Right renal pelvis (tissue), 4 donors: Measurements from ENCODE around the gene IGF1. TPM values are rescaled to one million over a fixed set of nuclear protein-coding genes. Genes with fewer than 3 reads are reported as not detected.
"Not testable (repeated sequence)": the region's sequence is repeated elsewhere in the genome, so short reads cannot be mapped to it uniquely, and the experiment has no call there.

Source experiments
- DNase-seq, 4 donors: peaks; one replicate each; pipeline ENCODE4 v3.0.0-alpha.2; 2013; ENCODE audit warnings: low read depth in 4 of 4, low spot score in 3 of 4, missing footprints in 1 of 4
- polyA plus RNA-seq, 4 donors: library from polyadenylated mRNA; unstranded; fragments of 120-200 nt; gene quantifications; one replicate each; pipeline ENCODE4 v1.2.1, GENCODE V29; 2013; ENCODE audit not compliant: insufficient read length in 4 of 4

Gene IGF1
- polyA plus RNA-seq, 4 donors, result 5.2 to 11.1 (median 6.3) TPM

GRCh38 chr12:102463659-102464249, 16.6 kb downstream of the IGF1 start:
- DNase-seq, result no peak

DNA sequence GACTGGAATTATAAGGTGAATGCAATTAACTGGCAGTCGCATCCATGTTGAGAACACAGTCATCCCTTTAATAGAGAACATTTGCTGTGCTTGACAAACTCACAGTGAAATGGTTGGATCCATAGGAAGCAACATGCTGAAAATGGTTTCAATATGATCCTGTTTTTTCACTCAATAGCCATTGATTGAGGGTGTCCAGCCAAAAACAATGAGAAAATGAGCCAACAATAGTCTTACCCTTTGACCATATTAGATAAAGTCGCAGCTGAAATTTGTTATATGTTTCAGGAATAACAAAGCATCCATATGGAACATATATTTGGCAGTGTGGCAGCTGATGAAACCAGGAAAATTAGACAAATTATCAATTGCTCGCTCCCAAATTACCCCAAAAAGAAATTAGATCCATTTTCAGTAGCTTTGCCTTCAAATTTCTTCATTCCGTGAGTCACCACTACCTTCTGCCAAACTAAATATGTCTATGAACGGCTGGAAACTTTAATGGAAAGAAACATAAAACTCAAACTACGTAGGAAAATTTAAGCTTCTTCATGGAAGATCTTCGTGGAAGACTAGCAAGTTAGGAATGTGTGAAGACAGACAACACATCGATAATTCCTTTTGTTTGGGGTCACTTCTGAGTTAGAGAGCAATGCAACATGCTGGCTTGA, 17.4 kb downstream of the IGF1 start:
- DNase-seq, result no peak

- DNase-seq, result no peak
Measured at GRCh38 chr12:102462386-102462785, 18.0 kb downstream of the IGF1 start.

DNA sequence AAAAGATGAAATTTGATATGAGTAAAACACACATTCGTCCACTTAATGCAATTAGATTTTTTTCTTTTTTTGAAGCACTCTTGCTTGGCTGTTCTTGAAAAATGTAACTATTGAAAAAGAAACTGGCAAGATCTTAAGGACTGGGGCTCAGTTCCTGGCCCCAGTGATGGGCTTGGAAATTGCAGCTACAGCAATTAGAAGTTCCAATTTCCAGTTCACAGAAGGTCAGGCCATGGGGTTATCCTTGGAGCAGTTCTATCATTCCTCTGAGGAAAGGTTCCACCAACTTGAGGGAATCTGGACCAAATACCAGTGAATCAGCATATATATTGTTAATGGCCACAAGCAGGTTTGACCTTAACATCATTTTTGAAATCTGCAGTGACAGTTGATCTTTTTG, 18.9 kb downstream of the IGF1 start:
- DNase-seq, result no peak

- DNase-seq, result no peak
Measured at GRCh38 chr12:102459314-102459713, 21.0 kb downstream of the IGF1 start.

DNA sequence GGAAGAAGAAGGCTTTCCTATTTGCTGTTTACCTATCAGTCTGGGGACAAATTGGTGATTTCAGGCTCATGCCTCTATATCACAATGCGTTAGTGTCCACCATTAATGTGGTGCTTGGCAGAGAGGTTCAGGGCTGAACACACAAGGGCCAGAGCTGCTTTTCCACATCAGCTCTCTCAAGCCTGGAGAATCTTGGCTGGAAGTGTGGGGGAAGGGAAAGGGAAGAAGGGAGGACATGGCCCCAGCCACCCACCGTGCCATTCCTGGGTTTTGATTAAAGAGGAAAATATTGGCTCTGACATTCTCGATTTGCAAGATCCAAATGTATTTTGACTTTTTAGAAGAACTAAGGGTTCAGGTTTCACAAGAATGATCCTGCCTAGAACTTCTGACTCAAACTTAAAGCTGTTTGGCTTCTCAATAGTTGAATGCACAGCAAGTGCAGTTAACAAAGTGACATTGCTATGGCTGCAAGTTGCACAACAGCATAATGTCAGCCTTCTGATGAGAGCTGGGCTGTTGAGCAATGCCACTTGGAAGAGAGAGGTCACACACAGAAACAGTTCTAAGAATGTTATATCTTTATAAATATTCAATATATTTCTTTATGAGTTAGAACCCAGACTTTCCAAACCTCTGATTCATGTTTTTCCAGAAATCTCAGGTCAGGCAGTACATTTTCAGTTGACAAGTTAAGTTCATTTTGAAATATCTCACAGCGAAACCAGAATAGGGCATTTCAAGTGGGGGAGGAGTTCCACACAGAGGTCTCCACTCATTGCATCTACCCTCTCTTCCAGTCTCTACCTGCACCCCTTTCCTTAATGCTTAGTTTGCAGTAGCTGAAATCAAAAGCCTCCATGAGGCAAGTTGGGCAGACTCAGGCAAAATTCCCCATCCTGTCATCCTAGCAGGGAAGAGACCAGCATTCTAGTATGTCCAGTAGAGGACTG, 25.3 kb downstream of the IGF1 start:
- no peak for DNase-seq

DNA sequence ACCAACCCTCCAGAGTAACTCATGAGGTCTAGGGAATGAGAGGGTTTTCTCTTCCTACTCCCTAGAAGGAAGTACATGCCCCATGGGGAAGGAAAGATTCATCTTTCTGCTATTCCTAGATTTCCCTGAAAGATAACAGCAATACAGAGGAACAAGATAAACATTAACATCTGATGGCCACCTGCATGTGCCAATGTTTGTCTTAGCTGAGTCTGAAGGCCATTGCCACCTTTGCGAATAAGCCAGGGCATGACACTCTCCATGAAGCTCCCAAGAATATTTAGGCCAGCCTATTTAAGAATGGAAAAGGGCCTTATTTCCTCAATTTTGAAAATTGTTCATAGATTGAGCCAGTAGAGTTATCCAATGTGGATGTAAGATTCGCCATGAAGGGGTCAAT, 26.0 kb downstream of the IGF1 start:
- DNase-seq, result no peak

GRCh38 chr12:102452605-102453004, 27.8 kb downstream of the IGF1 start:
- no peak for DNase-seq

- DNase-seq, result not testable (repeated sequence)
Measured at GRCh38 chr12:102449018-102449417, 31.3 kb downstream of the IGF1 start.

GRCh38 chr12:102447426-102447825, 32.9 kb downstream of the IGF1 start:
- not testable (repeated sequence) for DNase-seq

GRCh38 chr12:102444707-102445106, 35.7 kb downstream of the IGF1 start:
- no peak for DNase-seq

DNA sequence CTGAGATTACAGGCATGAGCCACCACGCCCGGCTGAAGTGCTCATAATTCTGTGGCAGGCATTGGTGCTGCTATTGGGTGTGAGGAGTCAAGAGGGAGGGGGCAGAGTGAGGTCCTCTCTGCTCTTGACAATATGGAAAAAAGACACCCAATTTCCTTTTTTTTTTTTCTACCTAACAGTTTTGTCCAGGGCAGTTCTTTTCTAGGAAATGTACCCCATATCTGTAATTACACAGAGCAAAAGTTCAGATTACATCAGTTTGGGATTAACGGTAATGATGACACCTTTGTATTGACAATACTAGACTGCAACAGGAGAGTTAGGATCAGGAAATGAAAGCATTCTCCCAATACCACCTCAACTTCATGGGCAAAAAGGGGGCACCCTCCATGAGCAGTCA, 36.3 kb downstream of the IGF1 start:
- no peak for DNase-seq

DNA sequence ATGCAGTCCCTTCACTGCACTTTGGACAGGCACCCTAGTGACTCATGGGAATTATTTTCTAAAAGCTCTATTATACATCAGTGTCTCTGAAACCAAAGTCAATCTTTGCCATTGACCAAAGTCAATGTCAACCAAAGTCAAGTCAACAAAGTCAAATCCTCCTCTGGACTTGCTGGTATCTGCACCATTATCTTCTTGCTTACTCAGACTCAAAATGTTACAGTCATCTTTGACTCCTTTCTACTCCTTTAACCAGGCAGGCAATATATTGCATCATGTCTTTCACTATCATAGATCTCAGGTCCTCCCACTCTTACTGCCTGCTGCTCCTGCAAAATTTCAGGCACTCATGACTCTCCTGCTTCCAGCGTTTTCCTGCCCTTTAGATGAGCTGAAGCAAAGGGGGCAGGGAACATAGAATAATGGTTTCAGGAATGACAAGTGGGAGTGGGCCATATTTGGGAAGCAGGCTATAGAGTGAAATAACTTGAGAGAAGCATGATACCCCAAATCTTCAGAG, 39.2 kb downstream of the IGF1 start:
- no peak for DNase-seq

GRCh38 chr12:102439426-102440405, 40.6 kb downstream of the IGF1 start:
- DNase-seq, result no peak

- DNase-seq, result no peak
Measured at GRCh38 chr12:102438827-102439210, 41.5 kb downstream of the IGF1 start.

DNA sequence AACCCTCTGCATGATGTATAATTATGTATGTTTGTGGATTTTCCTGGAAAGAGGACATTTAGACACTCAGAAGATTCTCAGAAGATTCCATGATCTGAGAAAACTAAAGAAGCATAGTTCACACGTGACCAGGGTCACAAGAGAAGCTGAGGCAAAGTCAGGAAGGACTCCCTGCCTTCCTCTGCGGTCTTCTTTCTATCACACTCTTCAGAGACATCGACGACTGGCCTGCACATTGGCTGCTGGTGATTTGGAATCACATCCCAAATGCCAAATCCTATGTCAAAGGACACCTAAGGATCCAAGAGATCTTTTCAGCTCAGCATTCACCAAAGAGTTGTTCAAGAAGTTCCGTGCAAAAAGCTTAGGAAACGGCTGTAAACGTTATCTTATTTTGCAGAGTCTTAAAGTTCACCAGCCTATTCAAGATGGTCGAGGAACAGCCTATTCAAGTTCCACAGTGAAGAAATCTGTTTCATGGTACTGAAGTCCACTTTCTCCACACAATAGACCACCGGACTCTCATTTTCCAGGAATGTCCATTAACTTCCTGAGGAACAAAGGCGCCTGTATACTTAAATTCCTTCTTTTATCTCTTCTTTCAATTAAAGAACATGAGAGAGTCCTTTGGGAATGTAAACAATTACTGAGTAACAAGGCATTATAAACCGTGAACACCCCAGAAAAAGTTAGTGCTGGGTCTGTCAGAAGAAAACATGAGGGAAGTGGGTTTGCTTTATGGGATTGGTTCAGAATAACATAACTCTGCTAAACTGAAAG, 42.1 kb downstream of the IGF1 start:
- no peak for DNase-seq

DNA sequence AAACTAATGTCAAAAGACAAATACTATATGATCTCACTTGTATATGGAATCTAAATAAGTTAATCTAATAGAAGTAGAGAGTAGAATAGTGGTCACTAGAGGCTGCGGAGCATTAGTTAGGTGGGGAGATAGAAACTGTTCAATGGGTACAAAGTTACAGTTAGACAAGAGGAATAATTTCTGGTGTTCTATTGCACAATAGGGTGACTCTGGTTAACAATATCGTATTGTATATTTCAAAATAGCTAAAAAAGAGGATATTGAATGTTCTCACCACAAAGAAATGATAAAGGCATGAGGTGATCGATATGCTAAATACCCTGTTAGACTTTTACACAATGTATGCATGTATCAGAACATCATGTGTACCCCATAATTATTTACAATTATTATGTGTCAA, 42.9 kb downstream of the IGF1 start:
- DNase-seq, result no peak

DNA sequence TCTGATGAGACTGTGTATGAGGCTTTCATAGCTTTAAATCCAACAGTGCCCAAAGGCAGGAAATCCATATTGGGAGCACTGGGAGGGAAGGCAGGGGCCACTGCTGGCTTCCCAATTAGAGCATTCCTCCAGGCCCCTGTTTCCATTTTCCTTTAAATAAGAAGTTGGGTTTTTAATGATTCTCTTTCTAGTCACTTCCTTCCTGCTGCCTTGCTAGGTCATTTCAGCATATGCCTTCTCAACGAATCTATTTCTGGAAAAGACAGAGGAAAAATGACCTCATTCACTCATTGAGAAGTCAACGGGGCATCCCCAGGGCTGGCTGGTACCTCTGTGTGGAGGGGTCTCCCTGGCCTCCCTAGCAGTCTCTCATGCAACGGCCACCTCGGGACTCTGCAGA, 43.5 kb downstream of the IGF1 start:
- no peak for DNase-seq

DNA sequence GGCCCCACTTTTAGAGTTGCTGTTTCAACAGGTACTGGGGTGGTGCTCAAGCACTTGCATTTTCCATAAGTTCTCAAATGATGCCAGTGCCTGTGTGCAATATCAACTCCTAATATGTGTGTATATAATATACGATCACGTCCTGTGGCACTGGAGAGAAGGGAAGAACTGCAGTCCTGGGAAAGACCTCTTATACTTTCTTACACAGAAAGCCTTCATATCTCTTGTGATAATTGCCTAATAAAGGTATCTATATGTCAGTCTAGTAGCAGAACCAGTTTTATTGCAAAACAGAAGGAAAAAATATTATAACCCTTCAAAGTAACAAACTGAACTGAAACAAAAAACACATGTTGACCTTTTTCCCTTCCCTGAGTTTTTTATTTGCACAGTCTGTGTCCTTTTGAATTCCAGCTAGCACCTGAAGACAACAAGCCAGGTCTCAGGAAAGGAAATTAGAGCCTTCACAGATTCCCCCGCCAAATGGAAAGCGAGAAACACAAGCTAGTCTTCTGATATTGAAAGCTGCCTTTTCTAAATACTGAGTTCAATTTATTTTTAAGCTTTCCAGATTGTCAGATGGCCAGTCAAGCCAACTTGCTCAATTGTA, 44.4 kb downstream of the IGF1 start:
- DNase-seq, result no peak
